ENCODE measurements around the gene METTL22.

METTL22 gene

DNA sequence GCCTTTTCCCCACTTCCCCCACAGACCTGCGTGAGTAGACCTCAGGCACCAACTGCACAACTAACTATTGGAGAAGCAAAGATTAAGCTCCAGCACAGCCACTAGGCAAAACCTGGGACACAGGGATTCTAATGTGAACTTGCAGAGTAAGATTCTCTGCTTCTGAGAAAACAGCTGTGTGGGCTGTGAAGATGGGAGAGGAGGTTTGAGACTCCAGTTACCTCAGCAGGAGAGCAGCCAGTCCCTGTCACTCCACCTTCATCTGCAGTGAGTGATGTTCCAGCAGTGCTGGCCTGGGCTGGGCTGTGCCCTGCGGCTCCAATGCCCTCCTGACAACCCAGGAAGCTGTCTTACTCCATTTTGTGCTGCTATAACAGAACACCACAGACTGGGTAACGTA is 34.9 kb downstream of the METTL22 start:
- TF ChIP-seq, protein P1, sequence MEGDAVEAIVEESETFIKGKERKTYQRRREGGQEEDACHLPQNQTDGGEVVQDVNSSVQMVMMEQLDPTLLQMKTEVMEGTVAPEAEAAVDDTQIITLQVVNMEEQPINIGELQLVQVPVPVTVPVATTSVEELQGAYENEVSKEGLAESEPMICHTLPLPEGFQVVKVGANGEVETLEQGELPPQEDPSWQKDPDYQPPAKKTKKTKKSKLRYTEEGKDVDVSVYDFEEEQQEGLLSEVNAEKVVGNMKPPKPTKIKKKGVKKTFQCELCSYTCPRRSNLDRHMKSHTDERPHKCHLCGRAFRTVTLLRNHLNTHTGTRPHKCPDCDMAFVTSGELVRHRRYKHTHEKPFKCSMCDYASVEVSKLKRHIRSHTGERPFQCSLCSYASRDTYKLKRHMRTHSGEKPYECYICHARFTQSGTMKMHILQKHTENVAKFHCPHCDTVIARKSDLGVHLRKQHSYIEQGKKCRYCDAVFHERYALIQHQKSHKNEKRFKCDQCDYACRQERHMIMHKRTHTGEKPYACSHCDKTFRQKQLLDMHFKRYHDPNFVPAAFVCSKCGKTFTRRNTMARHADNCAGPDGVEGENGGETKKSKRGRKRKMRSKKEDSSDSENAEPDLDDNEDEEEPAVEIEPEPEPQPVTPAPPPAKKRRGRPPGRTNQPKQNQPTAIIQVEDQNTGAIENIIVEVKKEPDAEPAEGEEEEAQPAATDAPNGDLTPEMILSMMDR (IDR thresholded peaks at IDR 0.05; ENCODE audit: extremely low read depth, missing control alignments) = no peak
- no peak for DNase-seq (ENCODE audit: low spot score)

DNA sequence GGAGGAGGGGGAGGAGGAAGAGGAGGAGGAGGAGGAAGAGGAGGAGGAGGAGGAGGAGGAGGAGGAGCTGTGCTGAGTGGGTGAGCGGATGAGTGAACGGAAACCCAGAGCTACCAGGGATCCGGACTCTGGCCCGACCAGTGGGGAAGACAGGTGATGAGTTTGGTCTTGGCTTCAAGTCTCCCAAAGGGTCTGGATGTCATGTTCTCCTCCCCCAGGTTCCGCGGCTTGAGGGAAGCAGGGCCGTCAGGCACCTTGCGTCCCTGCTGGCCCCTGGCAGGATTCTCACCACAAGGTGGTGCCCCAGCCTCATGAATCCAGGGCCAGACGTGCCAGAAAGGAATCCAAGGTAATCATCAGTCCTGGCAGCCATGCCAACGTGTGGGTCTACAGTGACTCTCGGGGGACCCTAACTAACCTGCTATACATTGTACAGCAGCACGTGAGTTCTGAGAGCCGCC is 39.4 kb downstream of the METTL22 start:
- peak; percentile 55 for DNase-seq (ENCODE audit: low spot score)
- TF ChIP-seq, protein P1 (IDR thresholded peaks at IDR 0.05; ENCODE audit: extremely low read depth, missing control alignments) = no peak

DNA sequence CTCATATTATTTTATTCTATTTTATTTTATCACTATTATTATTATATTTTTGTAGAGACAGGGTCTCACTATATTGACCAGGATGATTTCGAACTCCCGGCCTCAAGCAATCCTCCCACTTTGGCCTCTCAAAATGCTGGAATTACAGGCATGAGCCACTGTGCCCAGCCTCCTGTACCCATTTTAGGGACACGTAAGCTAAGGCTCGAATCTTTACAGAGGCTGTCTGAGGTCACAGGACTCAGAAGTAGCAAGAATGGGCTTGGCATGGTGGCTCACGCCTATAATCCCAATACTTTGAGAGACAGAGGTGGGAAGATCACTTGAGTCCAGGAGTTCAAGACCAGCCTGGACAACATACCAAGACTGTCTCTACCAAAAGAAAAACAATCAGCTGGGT is 40.2 kb downstream of the METTL22 start:
- TF ChIP-seq, protein P1 (IDR thresholded peaks at IDR 0.05; ENCODE audit: extremely low read depth, missing control alignments) = no peak
- no peak for DNase-seq (ENCODE audit: low spot score)

DNA sequence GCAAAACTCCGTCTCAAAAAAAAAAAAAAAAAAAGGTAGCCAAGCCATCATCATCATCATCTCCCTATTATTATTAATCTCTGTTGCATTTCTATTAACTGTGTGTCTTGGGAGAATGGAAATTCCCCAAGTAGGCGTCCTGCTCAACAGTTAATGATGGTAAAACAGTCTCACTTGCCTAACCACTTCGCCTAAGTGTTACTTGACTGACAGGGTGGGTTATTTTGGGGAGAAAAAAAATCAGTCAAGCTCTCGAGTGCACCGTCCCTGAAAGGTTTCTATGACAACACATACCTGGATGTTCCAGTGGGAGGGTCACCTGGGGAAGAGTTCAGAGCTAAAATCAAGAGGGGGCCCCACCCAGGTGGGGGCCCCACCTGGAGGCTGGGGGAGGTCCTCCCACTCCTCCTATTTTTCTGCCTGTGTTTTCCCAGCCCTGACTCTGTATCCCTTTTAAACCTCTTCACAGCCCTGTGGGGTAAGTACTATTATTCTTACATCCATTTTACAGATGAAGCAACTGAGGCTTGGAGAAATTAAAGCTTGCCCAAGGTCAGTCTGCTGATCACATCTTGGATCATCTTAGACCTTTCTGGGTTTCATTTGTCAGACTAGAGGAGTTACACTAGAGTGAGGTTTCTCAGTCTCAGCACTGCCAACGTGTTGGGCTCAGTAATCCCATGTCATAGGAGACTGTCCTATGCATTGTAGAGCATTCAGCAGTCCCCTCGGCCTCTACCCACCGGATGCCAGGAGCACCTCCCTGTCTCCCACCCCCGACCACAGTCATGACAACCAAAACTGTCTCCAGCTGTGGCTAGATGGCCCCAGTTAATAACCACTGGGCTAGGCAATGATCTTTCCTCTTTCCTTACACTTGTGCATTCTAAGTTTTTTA is 41.9 kb downstream of the METTL22 start:
- TF ChIP-seq, protein P1 (IDR thresholded peaks at IDR 0.05; ENCODE audit: extremely low read depth, missing control alignments) = no peak
- no peak for DNase-seq (ENCODE audit: low spot score)

DNA sequence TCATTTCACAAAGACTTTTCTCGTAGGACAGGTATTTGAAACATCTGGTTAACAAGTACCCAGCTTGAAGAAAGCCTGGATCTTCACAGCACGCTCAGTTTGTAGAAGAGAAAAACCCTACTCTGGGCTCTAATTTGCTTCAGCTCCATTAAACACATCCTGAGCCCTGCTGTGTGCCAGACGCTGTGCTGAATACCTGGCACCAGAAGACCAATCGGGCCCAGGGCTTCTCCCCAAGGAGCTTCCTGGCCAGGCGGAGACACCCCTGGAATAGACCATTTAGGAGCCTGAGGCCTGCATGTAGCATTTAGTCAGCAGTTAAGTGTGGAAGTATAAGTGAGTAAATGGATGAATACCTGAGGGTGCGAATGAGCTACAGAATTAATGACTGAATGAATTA is 44.0 kb downstream of the METTL22 start:
- DNase-seq (ENCODE audit: low spot score) = no peak
- TF ChIP-seq, protein P1 (IDR thresholded peaks at IDR 0.05; ENCODE audit: extremely low read depth, missing control alignments) = no peak

DNA sequence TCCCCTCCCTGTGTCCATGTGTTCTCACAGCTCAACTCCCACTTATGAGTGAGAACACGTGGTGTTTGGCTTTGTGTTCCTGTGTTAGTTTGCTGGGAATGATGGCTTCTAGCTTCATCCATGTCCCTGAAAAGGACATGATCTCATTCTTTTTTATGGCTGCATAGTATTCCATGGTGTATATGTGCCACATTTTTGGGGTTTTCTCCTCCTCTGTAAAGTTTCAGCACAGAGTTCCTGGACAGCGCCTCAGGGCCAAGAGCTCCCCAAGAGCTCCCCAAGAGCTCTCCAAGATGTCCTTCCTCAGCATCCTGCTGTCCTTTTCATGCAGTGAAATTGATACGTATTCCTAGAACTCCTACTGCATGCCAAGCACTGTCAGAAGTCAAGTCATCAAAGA is 46.0 kb downstream of the METTL22 start:
- TF ChIP-seq, protein P1 (IDR thresholded peaks at IDR 0.05; ENCODE audit: extremely low read depth, missing control alignments) = no peak
- DNase-seq (ENCODE audit: low spot score) = no peak

DNA sequence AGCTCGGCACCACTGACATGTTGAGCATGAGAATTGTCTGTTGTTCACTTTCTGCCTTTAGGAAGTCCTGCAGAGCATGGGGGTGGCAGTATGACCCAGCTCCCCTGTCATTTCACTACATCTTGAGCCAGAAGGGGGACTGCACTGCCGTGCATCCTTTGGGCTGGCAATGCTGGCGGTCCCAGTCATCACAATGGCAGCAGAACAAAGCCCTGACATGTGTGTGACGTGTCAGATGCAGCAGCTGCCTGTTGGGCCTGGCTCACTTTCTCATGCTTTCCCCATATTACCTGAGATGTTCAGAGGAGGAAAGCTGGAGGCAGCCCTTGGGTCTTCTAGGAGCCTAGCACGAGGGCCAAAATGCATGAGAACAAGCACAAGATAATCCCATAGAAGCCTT is 46.6 kb downstream of the METTL22 start:
- TF ChIP-seq, protein P1 (IDR thresholded peaks at IDR 0.05; ENCODE audit: extremely low read depth, missing control alignments) = no peak
- DNase-seq (ENCODE audit: low spot score) = no peak

Measured in GM20000 (cell line).